HepG2 (cell line): ENCODE results near the gene PMEPA1.

Source experiments
- CHD2 ChIP-seq: IDR thresholded peaks from 2 replicates; pipeline ENCODE4 v1.6.1; 2011; ENCODE audit warnings: low read depth, low read length, improper control_type of control experiment
- CTCF ChIP-seq: sonication (generic); formaldehyde crosslinking; IDR thresholded peaks from 2 replicates; pipeline ENCODE4 v1.5.0; 2020; ENCODE audit warnings: mild to moderate bottlenecking, missing genetic modification reagents, moderate library complexity
- E2F5 ChIP-seq: sonication (generic); formaldehyde crosslinking; conservative IDR thresholded peaks from 2 replicates; pipeline ENCODE4 v1.4.0; 2020; ENCODE audit warnings: missing genetic modification reagents
- MIER2 ChIP-seq: IDR thresholded peaks from 2 replicates; pipeline ENCODE4 v1.6.1; 2016; ENCODE audit warnings: missing biosample characterization, missing genetic modification reagents
- NCOA2 ChIP-seq: sonication (generic); formaldehyde crosslinking; IDR thresholded peaks from 2 replicates; pipeline ENCODE4 v1.8.0; 2022; ENCODE audit warnings: inconsistent platforms
- NFYC ChIP-seq: IDR thresholded peaks from 2 replicates; pipeline ENCODE4 v1.6.1; 2016; ENCODE audit warnings: missing genetic modification reagents, missing compliant biosample characterization
- SP2 ChIP-seq: sonication (generic); formaldehyde crosslinking; IDR thresholded peaks from 2 replicates; pipeline ENCODE4 v1.5.1; 2020; ENCODE audit warnings: mild to moderate bottlenecking, missing genetic modification reagents
- TOE1 ChIP-seq: sonication (generic); formaldehyde crosslinking; IDR thresholded peaks from 2 replicates; pipeline ENCODE4 v1.4.0; 2020; ENCODE audit warnings: mild to moderate bottlenecking, missing genetic modification reagents
- YY1 ChIP-seq: IDR thresholded peaks from 2 replicates; pipeline ENCODE4 v1.6.1; 2011; ENCODE audit warnings: low read length, low read depth, moderate library complexity, mild to moderate bottlenecking; ENCODE audit not compliant: insufficient read depth, insufficient replicate concordance
- ZNF547 ChIP-seq: sonication (generic); formaldehyde crosslinking; IDR thresholded peaks from 2 replicates; pipeline ENCODE4 v1.5.1; 2020; ENCODE audit warnings: mild to moderate bottlenecking, missing genetic modification reagents
- TF ChIP-seq, protein P1 (sequence below): sonication (generic); formaldehyde crosslinking; IDR thresholded peaks from 2 replicates; pipeline ENCODE4 v1.5.0; 2020; ENCODE audit warnings: missing genetic modification reagents, mild to moderate bottlenecking, borderline replicate concordance
- TF ChIP-seq, protein P2 (sequence below): IDR thresholded peaks from 2 replicates; pipeline ENCODE4 v1.6.1; 2012; ENCODE audit warnings: inconsistent platforms

DNA sequence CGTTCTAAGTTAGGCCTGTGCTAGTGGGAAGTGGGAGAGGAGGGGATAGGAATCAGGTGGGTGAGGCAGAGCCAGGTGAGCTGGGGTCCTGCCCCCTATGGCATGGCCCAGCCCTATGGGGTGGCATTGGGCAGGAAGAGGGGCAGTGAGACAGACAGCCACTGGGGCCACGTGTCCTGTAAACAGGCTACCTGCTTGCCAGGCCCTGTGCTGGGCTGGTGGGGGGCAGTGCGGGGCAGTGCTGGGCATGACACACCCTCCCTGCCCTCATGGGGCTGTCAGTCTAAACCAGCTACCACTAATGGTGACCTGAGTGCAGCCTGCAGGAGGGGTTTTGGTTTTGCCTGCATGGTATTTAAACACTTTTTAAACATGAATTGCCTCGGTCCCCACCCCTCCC is 10.1 kb upstream of the PMEPA1 start:
- no peak for TF ChIP-seq NCOA2 (CRISPR knock-in tag)
- TF ChIP-seq CTCF (CRISPR knock-in tag), result no peak
- no peak for TF ChIP-seq TOE1 (CRISPR knock-in tag)
- no peak for TF ChIP-seq ZNF547 (CRISPR knock-in tag)
- no peak for TF ChIP-seq SP2 (CRISPR knock-in tag)
- TF ChIP-seq MIER2, result no peak
- TF ChIP-seq, protein P1, sequence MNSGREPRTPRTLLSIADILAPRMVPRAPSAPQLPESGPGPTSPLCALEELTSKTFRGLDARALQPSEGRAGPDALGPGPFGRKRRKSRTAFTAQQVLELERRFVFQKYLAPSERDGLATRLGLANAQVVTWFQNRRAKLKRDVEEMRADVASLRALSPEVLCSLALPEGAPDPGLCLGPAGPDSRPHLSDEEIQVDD (CRISPR knock-in tag), result no peak
- TF ChIP-seq, protein P2, sequence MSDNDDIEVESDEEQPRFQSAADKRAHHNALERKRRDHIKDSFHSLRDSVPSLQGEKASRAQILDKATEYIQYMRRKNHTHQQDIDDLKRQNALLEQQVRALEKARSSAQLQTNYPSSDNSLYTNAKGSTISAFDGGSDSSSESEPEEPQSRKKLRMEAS, result no peak
- no peak for TF ChIP-seq E2F5
- TF ChIP-seq NFYC (CRISPR knock-in tag), result no peak
- TF ChIP-seq YY1, result no peak
- TF ChIP-seq CHD2, result no peak
